Articular chondrocyte of knee joint (primary cell): ENCODE measurements around the gene PNMA8B. TPM values are rescaled to one million over a fixed set of nuclear protein-coding genes. Genes with fewer than 3 reads are reported as not detected.

Source experiments
- total RNA-seq: library from RNA; depleted of rRNA; stranded (reverse); fragments of >200 nt; gene quantifications from 2 replicates; pipeline ENCODE4 v1.2.3, GENCODE V29; 2012

PNMA8B gene
- 1.7 and 1.8 TPM in 2 replicates for total RNA-seq

DNA sequence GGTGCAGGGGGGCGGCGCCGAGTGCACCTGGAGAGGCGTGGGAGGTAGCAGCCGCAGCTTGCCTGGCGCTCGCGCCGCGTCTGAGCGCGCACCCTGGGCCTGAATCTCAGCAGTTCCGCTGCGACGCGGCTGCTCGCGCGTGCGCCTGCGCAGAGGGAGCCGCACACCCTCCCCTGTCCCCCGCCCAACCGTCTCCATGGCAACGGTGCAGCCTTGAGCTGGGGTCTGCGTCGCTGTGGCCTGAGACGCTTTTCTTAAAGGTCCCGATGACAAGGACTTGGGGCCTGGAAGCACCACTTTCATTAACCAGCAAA, at the start of gene PNMA8B:
PNMA8B (minus strand) TSS at position 82 of the 314 bp plus-strand sequence. CDS start 402 bp downstream, outside the sequence.

GRCh38 chr19:46471116-46471733, 24.4 kb downstream of the PNMA8B start, which contains the start of gene PNMA8A:
PNMA8A (minus strand) TSS chr19:46471563; CDS start chr19:46471035, 528 bp downstream.

Other genes starting within 250 kb of the PNMA8B start
- 0.11 and 0.39 TPM in 2 replicates for gene HIF3A, start 198.8 kb downstream of the PNMA8B start, total RNA-seq
- 35.1 and 44.7 TPM in 2 replicates for gene PPP5C, start 148.8 kb downstream of the PNMA8B start, total RNA-seq
- 16.8 and 21.6 TPM in 2 replicates for gene CCDC8, start 82.3 kb downstream of the PNMA8B start, total RNA-seq
- 0.11 and 0.13 TPM in 2 replicates for gene PNMA8C, start 66.9 kb downstream of the PNMA8B start, total RNA-seq
- gene PNMA8A, start 24.3 kb downstream of the PNMA8B start, total RNA-seq, result 2.6 and 8.1 TPM in 2 replicates
- 227 and 258 TPM in 2 replicates for gene CALM3, start 105.5 kb upstream of the PNMA8B start, total RNA-seq
- 3.0 and 4.4 TPM in 2 replicates for gene PTGIR, start 129.2 kb upstream of the PNMA8B start, total RNA-seq
- gene GNG8, start 140.3 kb upstream of the PNMA8B start, total RNA-seq, result not detected in 2 replicates
- 2.6 and 2.7 TPM in 2 replicates for gene DACT3, start 165.3 kb upstream of the PNMA8B start, total RNA-seq
- 10.2 and 11.1 TPM in 2 replicates for gene PRKD2, start 221.2 kb upstream of the PNMA8B start, total RNA-seq